ENCODE data around the gene GRIK1. TPM values are rescaled to one million over a fixed set of nuclear protein-coding genes. Genes with fewer than 3 reads are reported as not detected.

The GRIK1 gene
- total RNA-seq = 0.07 TPM in 1 of 2 replicates, not detected in the other

GRCh38 chr21:29939924-29940275, at the start of gene GRIK1:
TSS of gene GRIK1 (minus strand) at chr21:29939996.

Other genes with a start within 250 kb of the GRIK1 start
- not detected in 2 replicates for gene CLDN17, start 226.8 kb upstream of the GRIK1 start, total RNA-seq

Measured in smooth muscle cell of the pulmonary artery (primary cell).